ENCODE results near the gene TRIM33.
"Not testable (repeated sequence)": the region's sequence is repeated elsewhere in the genome, so short reads cannot be mapped to it uniquely, and the experiment has no call there.

The TRIM33 gene

DNA sequence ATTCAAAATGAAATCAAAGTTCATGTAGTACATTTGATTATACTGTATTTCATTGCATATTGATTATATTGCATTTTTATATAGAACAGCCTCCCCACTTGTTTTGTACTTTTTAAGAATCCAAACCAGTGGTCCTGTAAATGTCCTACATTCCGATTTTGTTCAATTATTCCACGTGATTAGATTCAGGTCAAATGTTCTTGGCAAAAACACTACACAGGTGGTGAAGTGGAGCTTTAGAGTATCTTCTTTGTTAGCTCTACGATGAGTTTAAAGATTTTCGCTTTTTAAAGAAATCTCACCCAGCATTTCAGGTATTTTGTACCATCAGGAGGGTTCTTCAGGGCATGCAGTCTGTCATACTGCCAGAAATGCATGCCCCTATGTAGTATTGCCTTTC is 120.6 kb downstream of the TRIM33 start:
- no peak for DNase-seq

DNA sequence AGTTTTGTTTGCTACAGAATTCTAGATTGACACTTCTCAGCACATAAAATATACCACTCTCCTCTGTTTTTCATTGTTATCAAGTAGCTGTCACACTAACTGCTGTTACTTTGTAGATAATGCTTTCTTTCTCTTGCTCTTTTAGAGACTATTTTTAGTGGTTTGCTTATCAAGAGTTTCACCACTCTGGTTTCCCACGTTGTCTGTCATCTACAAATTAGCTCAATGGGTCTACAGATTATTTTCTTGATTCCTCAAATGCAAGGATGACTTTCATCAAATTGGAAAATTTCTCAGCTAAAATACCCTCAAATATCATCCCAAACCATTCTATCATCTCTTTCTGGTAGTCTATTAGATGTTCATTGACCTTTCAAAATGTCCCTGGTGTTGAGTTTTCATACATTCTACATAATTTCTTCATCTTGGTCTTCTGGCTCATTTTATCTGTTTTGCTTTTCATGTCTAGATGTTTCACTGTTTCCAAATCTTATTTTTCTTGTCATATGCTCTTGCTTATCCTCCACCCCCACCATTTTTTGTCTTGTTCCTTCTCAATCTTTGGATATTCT is 122.5 kb downstream of the TRIM33 start:
- no peak for DNase-seq

DNA sequence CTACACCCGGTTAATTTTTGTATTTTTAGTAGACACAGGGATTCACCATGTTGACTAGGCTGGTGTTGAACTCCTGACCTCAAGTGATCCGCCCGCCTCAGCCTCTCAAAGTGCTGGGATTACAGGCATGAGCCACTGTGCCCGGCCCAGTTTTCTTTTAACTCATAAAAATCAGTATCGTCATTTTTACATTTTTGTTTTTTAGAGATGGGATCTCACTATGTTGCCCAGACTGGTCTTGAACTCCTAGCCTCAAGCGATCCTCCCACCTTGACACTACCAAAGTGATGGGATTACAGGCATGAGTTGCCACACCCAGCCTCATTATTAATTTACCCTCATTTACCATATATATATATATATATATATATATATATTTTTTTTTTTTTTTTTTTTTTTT is 123.4 kb downstream of the TRIM33 start:
- not testable (repeated sequence) for DNase-seq

DNA sequence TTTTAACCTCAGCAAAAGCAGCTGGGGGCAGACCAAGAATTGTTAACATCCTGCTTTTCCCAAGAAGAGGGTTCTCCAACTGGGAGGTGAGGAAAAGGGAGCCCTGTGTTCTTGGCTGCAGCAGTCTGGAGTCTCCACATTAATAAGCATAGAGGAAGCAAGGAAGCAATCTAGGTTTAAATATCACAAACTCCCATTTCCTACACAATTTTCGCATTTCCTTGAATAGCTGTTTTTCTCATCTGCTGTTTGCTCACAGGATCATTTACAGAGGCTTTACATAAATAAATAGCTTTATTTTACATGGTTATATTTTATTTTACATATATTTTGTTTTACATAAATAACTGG is 124.0 kb downstream of the TRIM33 start:
- no peak for DNase-seq

DNA sequence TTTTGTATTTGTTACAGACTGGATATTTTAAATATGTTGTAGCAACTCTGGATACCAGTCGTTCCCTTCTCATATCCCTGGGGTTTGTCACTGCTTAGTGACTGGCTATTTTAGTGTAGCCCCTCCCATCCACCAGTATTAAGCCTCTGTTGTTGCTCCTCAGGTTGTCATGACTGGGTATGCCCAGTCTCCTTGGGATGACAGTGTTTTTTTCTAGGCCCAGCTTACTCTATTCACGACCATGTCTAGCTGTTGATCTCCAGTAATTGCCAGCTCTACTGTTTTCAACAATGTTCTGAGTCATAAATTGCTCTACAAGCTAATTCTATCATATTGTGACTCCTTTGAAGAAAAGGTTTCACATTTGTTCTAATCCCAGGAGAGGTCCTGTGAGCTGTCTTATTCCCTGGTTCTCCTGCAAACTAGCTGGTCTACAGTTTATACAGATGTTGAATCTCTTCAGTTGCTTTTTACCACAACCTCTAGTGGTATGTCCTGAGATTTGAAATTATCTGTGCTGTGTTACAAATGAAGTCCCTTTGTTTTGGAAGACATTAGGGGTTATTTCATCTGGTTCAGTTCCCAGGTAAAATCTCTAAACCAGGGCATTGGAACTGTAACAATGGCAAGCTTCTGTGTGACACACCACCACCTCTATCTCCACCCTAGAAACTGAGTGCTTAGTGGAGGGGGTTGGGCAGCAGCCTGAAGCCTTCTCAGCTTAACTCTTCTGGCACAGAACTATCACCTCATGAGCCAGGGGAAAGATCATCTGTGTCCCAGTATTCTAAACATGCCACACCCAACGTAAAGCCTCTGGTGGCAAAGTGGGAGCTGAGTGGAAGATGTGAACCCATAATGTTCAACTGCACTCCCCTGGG is 124.6 kb downstream of the TRIM33 start:
- no peak for DNase-seq

DNA sequence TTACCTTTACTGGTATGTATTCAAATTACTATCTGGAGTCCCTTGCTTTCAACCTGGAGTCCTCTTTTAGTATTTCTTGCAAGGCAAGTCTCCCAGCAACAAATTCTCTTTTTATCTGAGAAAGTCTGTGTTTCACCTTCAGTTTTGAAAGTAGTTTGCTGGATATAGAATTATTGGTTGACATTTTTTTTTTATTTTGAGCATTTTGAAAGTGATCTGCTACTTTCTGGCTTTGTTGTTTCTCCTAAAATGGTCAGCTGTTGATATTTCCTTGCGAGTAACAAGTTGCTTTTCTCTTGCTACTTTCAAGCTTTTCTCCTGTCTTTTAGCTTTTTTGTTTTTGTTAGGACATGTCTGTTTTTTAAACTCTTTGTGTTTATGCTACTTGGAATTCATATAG is 126.1 kb downstream of the TRIM33 start:
- DNase-seq, result no peak

DNA sequence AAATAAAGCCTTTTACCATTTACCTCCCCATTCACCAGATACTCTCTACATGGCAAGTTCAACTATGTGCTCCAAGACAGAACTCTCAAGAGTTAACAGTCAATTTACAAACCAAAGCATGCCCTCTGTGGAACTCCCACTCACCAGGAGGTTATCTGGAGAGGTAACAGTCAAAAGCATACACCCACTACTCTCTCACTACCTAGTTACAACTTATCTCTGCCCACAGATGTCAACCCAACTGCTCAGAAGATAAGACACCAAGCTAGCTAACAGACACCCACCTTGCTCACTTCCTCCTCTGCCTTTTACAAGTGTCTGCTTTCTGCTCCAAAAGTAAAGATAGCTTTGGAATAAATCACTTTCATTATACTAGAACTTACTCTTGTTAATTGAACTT is 131.0 kb downstream of the TRIM33 start:
- DNase-seq, result no peak

DNA sequence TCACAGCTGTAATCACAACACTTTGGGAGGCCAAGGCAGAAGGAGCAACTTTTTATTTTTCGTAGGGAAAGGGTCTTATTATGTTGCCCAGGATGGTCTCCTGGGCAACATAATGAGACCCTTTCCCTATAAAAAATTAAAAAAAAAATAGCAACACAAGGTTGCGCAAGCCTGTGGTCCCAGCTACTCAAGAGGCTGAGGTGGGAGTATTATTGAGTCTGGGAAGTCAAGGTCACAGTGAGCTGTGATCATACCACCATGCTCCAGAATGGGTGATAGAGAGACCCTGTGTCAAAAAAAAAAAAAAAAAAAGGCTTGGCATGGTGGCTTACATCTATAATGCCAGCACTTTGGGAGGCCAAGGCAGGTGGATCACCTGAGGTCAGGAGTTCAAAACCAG is 131.6 kb downstream of the TRIM33 start:
- DNase-seq, result no peak

DNA sequence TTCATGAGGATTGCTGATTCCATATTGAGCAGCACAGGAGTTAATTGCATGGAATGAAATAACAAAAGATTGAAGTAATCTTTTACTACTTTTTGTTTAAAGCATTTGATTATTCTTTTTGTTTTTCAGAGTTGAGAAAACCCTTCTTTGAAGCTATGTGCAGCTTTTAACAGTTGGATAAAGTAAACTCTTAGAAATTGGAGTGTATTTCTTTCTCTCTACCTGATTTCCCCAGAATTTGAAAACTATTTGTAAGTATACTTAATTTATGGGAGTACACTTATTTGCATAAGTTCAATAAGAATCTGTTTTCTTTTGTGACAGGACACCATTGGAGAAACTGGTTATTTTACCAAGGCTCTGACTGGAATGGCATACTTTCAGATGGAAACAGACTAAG is 133.6 kb downstream of the TRIM33 start:
- DNase-seq, result no peak

DNA sequence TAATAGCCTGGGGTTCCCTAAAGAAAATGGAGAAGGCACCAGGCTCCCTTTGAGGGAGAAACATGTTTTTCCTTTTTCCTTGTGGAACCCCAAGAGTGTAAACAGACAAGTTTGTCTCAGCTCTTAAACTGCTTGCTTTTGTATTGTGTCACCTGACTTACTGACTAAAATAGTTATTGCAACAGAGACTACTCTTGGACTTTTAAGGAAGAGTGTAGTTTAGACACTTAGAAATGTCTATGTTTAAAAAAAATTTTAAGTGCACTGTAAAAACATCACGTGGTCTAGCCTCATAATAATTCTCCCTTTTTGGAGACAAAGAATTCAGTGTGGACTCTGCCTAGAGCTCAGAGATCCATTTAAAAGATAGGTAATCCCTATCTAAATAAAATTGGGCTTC is 141.1 kb downstream of the TRIM33 start:
- DNase-seq, result no peak

DNA sequence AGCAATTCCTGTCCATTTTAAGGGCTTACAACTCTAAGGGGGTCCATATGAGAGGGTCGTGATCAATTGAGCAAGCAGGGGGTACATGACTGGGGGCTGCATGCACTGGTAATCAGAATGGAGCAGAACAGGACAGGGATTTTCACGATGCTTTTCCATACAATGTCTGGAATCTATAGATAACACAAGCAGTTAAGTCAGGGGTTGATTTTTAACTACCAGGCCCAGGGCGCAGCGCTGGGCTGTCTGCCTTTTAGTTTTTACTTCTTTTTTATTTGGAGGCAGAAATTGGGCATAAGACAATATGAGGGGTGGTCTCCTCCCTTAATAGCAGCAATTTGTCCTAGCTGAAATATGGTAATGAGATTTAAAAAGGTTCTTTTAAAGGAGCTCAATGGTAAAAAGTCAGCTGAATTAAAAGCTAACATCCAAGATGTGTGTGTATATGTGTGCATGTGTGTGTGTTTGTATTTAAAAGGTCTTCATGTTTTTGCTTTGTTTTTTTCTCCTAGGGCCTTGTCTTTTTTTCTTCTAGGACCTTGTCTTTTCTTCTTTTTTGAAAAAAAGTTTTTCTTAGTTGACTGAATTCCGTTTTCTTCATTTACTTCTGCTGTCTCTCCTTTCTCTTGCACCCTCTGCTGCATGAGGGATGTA is 141.6 kb downstream of the TRIM33 start:
- DNase-seq, result not testable (repeated sequence)

DNA sequence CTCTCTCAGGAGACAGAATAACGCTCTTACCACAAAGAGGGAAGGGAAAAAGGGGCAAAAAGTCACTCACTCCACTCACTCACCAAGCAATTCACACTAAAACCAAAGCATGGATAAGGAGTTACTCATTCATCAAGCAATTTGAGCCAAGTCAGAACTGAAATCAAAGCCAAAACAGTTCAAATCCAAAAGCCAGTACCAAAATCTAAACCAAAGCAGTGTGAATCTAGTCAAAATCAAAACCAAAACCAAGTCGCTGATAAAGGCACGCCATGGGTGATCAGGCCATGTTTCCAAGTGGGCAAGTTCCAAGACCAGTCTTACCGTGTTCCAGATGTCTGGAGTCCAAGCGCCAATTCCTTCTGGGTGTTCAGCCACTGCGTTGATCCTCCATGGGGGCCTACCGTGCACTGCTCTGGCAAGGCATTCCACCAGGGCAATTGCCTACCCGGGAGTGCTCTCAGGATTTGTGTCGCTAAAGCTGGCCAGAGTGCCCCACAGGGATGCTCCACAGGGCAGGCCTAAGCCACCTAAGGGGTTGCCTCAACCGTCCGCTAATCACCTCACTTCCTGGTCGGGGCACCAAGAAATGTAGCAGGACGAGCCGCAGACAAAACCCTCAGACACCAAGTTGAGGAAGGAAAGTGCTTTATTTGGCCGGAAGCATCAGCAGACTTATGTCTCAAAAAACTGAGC is 142.3 kb downstream of the TRIM33 start:
- no peak for DNase-seq

DNA sequence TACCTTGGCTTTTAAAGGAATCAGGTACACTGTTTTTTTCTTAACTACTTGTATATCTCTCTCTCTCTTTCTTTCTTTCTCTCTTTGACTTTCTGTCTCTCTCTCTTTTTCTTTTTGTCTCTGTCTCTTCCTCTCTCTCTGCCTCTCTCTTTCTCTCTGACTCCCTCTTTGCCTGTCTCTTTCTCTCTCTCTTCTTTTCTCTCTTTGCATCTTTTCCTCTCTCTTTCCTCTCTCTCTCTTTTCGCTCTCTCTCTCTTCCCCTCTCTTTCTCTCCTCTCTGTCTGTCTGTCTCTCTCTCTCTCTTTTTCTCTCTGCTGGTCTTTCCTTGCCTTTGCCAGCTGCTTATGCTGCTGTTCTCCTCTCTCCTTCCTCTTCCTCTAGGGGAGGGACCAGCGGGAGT is 143.2 kb downstream of the TRIM33 start:
- DNase-seq, result no peak

DNA sequence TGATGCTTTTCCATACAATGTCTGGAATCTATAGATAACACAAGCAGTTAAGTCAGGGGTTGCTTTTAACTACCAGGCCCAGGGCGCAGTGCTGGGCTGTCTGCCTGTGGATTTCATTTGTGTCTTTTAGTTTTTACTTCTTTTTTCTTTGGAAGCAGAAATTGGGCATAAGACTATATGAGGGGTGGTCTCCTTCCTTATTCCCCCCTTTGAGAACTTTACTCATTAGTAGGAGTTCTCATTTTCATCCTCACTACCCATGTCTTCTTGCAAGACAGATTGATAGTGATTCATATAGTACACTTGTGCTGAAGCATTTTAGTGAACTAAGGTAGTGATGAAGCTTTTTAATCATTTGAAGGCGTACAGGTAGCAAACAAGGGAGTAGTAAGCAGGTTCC is 147.8 kb downstream of the TRIM33 start:
- not testable (repeated sequence) for DNase-seq

DNA sequence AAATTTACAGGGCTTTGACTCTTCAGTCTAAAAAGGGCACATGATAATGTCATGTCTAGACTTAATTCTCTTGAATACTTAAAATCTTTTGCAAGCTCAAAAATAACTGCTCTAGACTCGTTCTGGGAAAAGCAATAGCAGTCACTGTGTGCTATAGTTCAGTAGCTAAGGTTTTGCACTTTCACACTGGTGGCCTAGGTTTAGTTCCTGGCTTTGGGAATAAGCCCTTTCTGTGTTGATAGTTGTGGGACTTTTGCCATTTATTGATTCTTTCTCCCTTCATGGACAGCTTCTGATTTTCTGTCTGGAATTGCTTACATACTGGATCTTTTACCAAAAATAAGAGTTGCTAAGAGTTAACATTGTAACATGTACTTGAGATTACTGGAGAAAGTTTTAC is 151.2 kb downstream of the TRIM33 start:
- DNase-seq, result no peak

DNA sequence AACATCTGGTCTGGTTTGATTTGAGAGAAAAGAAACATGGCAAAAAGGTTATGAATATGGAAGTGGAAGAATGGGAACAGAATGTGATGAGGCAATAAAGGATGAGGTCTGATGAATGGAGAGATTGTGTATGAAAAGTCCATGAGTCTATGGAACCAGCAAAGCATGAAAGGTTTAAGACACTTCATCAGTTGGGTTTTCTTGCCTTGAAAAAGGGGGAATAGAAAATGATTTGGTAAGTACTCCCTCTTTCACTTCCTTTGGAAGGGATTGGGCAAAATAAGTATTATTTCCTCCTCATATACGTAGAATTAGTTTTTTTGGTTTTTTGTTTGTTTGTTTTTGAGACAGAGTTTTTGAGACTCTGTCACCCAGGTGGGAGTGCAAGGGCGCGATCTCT is 155.8 kb downstream of the TRIM33 start:
- DNase-seq, result no peak

DNA sequence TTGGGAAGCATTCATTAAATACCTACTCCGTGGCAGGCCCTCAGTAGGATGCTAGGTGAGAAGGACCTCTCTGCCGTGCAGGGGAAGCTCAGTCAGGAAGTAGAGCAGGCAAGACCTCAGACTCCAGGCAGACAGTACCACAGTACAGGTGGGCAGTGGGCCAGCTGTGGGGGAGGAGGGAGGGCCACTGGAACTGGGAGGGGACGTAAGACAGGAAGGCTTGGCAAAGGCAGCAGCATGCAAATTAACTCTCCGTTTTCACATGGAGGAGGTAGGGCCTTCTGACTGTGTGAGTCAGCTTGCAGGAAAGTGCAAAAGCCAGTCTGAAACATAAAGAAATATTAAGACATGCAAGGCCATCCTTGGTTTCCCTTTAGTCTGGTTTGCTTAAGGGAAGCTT is 157.7 kb downstream of the TRIM33 start:
- DNase-seq, result no peak

DNA sequence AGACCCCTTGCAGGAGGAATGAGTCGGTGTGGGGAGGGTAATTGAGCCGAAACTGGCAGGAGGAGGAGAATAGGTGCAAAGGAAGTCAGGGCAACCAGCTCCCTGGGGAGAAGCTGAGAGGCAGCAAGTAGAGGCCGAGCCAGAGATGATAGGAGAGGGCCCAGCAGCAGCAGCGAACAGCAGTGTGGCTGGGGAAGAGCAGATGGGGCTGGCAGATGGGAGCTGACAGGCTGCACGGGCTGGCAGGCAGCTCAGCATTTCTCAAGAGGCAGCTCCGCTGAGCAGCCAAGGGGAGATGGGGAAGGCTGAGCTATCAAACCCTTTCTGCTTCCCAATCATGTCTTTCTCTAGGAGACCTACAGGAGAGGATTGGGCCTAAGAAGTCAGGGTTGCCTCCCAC is 158.2 kb downstream of the TRIM33 start:
- DNase-seq, result no peak

DNA sequence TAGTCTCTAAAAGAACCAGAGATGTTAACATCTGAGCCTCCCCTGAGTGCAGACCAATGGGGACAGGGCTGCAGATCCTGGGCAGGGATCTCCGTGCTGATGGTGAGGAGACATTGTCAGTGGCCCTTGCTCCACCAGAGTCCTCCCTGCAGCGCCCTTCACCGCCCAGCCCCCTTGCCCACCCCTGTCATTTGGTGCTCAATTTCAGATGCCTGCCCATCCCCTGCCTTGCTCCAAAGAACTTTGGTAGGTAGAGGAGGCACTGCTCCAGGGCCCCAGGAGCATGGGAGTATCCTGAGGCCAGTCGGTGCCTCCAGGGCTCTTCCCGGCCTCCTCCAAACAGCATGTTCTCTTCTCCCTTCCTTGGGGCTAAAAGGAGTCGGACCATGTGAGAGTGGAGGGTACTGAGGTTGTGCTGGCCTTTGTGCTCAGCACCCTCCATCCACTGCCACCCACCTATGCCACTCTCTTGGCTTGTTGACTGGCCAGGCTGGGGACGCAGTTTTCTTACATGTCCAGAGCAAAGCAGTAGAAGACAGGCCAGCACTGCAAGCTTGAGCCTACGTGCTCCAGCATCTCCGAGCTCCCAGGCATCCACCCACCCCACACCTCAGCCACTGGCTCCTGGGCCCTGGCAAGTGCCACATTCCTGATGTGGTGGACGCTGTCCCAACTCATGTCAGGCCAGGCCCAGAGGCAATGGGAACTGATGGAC is 160.1 kb downstream of the TRIM33 start:
- DNase-seq, result no peak

DNA sequence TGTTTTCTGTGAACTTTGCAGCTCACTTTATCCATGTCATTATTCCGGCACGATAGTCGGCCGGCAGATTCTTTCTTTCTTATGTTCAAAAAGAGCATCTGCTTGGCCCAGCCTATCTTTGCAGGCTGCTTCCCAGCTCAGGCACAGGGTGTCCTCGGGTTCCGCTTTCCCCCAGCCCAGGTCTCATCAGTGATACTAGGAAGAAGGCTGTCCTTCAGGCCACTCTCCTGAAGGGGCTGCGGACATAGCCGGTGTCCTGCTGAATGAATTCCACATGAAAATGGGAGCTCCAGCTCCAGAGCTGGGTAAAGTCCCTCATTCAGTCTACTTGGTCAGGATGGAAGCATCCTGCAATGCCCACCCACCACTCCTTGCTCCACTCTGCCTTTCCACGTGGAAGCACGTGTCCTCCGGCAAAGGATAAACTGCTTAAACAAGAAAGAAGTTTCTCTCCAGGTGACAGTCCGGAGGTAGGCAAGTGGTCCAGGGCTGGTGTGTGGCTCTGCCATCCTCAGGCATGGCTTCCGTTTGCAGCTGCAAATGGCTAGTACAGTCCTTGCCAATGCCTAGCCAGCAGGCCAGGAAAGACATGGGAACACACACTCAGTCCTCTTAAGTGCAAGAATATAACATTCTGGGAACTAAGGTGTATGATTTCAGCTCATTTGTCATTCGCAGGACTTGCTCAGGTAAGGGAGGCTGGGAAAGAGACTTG is 161.0 kb downstream of the TRIM33 start:
- no peak for DNase-seq

DNA sequence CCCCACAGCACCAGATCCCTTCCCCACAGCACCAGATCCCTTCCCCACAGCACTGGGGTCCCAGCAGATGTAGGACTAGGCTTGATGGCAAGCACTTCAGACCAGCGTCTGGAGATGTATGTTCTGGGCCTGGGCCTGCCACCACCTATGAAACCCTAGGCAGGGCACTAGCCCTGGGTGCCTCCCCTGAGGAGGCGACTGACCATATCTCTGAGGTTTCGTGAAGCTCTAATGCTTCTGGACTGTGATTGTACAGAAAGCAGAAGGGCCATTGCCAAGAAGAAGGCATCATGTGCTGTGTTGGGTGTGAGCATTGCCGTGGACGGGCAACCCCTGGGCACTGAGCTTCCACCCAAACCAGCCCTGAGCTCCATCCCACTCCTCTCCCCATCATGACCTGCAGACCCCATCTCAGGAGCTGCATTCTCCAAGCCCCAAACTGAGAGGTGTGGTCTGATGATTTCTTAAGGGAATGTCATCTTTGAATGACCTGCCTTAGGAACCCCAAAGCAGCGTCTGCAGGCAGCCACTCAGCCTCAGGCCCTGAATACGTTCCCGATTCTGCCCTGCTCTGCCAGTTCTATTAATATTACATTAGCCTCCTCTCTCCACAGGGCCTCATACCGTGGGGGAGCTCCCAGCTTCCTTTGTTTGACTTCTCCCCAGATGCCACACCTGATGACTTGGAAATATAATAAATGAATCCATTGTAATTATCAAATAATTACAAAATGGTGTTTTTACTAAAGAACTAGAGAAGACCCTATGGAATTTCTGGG is 163.4 kb downstream of the TRIM33 start:
- no peak for DNase-seq

Measured in GDM1 (cell line).